HPDE6-E6E7 (cell line): ENCODE data around the gene EDNRA.

Source experiments
- DNase-seq: peaks from one replicate; pipeline ENCODE4 v3.0.0; 2011; ENCODE audit warnings: missing footprints; ENCODE audit errors: extremely low spot score

EDNRA gene

GRCh38 chr4:147480891-147481576, at the start of gene EDNRA:
Gene EDNRA, plus strand, starts transcription at chr4:147481097. Its CDS starts 4,585 bp downstream, at chr4:147485682.
- DNase-seq: no peak

GRCh38 chr4:147434370-147434769, 46.5 kb upstream of the EDNRA start:
- peak; percentile 40 for DNase-seq

GRCh38 chr4:147440442-147440841, 40.5 kb upstream of the EDNRA start:
- no peak for DNase-seq

GRCh38 chr4:147447786-147448185, 33.1 kb upstream of the EDNRA start:
- no peak for DNase-seq

GRCh38 chr4:147453561-147454141, 27.2 kb upstream of the EDNRA start:
- peak; percentile 8 for DNase-seq

GRCh38 chr4:147456706-147457105, 24.2 kb upstream of the EDNRA start:
- no peak for DNase-seq

GRCh38 chr4:147461161-147461560, 19.7 kb upstream of the EDNRA start:
- DNase-seq: peak; percentile 54

GRCh38 chr4:147463065-147463464, 17.8 kb upstream of the EDNRA start:
- no peak for DNase-seq

GRCh38 chr4:147465461-147465860, 15.4 kb upstream of the EDNRA start:
- DNase-seq: no peak

- no peak for DNase-seq
Measured at GRCh38 chr4:147477439-147477838, 3.5 kb upstream of the EDNRA start.

- no peak for DNase-seq
Measured at GRCh38 chr4:147479376-147479775, 1.5 kb upstream of the EDNRA start.

- DNase-seq: no peak
Measured at GRCh38 chr4:147479786-147480185, 1.1 kb upstream of the EDNRA start.

- no peak for DNase-seq
Measured at GRCh38 chr4:147480502-147480890, 401 bp upstream of the EDNRA start.

GRCh38 chr4:147481577-147482109, 746 bp downstream of the EDNRA start:
- DNase-seq: no peak

GRCh38 chr4:147482281-147482680, 1.4 kb downstream of the EDNRA start:
- no peak for DNase-seq

- no peak for DNase-seq
Measured at GRCh38 chr4:147485167-147485566, 4.3 kb downstream of the EDNRA start.

GRCh38 chr4:147487616-147488015, 6.7 kb downstream of the EDNRA start:
- DNase-seq: no peak

GRCh38 chr4:147488556-147488955, 7.7 kb downstream of the EDNRA start:
- DNase-seq: no peak

GRCh38 chr4:147491086-147491485, 10.2 kb downstream of the EDNRA start:
- no peak for DNase-seq

GRCh38 chr4:147492306-147492705, 11.4 kb downstream of the EDNRA start:
- DNase-seq: no peak

- no peak for DNase-seq
Measured at GRCh38 chr4:147492761-147493160, 11.9 kb downstream of the EDNRA start.

GRCh38 chr4:147493307-147493706, 12.4 kb downstream of the EDNRA start:
- no peak for DNase-seq

- no peak for DNase-seq
Measured at GRCh38 chr4:147494301-147494700, 13.4 kb downstream of the EDNRA start.
